H1 (cell line): ENCODE data around the gene RGS4.

Experiments
- CTCF ChIP-seq, 3 experiments: IDR thresholded peaks; 1 replicate in 2 of 3; 2 replicates in 1 of 3; pipeline versions ENCODE4 v1.5.1 to v1.6.1; 2011; ENCODE audit warnings: low read length in 3 of 3, mild to moderate bottlenecking in 3 of 3, inconsistent platforms in 2 of 3, low read depth in 1 of 3, moderate library complexity in 1 of 3; ENCODE audit not compliant: insufficient read depth in 1 of 3; ENCODE audit errors: control extremely low read depth in 1 of 3
- EP300 ChIP-seq, 2 experiments: IDR thresholded peaks; 1 replicate in 1 of 2; 2 replicates in 1 of 2; pipeline ENCODE4 v1.6.1; 2011 to 2012; ENCODE audit warnings: low read depth in 2 of 2, low read length in 2 of 2, mild to moderate bottlenecking in 2 of 2, borderline replicate concordance in 1 of 2, inconsistent platforms in 1 of 2, moderate library complexity in 1 of 2
- POLR2AphosphoS5 ChIP-seq: IDR thresholded peaks from 2 replicates; pipeline ENCODE4 v1.6.1; 2011; ENCODE audit warnings: low read depth, low read length

GRCh38 chr1:163066686-163067085, 2.5 kb upstream of the RGS4 start:
- TF ChIP-seq CTCF (IDR thresholded peaks at IDR 0.05; ENCODE audit: control extremely low read depth in 1 of 3, insufficient read depth in 1 of 3, low read depth in 1 of 3, low read length in 3 of 3) (no peak), POLR2AphosphoS5 (no peak), EP300 (IDR thresholded peaks at IDR 0.05; ENCODE audit: borderline replicate concordance in 1 of 2, low read depth in 2 of 2, low read length in 2 of 2) (no peak)
